ENCODE results near the gene LYPD1. TPM values are rescaled to one million over a fixed set of nuclear protein-coding genes. Genes with fewer than 3 reads are reported as not detected.

LYPD1 gene
- total RNA-seq, 1 experiment from 2014 or later = 23.7 TPM

DNA sequence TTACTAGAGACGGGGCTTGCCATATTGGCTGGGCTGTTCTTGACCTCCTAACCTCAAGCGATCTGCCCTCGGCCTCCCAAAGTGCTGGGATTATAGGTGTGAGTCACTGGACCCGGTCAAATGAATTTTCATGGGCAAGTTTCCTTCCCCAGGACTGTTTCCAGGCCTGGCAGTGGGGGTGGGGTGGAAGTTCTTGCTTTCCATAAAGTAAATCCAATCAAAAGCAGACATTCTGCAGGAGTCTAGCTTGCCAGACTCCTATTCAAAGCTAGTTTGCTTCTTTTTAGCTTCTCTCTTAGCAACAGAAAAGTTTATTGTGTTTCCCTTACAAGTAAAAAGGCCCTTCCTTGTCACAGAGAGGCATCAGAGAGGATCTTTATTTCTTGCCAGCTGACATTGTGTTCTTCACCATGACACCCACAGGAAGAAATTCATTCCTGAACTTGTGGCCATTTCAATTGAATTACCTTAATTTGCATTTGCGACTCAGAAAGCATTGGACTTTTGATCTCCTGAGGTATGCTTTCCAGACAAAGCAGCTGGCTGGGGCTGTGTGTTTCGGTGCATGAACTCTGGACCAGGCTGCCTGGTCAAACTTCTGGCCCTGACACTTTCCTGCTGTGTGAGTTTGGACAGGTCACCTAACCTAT, 37.9 kb downstream of the LYPD1 start:
- DNase-seq (ENCODE audit: low read depth) = peak; percentile 92

DNA sequence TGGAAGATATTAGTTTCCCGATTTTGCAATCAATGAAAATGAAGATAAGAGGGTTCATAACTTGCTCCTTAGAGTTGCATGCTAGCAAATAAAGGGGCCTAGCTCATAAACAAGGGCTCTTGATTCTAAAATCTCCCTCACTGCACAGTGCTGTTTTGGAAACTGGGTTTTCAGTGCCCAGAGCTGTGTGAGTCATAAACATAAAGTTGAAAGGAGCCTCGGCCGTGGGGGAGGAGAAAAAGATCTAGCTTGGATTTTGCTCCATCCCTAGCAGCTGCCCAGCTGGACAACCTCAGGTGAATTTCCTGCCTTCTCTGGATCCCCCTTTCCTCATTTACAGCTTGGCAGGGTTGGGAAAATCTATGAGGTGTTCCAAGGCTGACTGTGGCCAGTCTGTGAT, 42.5 kb downstream of the LYPD1 start:
- peak; percentile 81 for DNase-seq (ENCODE audit: low read depth)

DNA sequence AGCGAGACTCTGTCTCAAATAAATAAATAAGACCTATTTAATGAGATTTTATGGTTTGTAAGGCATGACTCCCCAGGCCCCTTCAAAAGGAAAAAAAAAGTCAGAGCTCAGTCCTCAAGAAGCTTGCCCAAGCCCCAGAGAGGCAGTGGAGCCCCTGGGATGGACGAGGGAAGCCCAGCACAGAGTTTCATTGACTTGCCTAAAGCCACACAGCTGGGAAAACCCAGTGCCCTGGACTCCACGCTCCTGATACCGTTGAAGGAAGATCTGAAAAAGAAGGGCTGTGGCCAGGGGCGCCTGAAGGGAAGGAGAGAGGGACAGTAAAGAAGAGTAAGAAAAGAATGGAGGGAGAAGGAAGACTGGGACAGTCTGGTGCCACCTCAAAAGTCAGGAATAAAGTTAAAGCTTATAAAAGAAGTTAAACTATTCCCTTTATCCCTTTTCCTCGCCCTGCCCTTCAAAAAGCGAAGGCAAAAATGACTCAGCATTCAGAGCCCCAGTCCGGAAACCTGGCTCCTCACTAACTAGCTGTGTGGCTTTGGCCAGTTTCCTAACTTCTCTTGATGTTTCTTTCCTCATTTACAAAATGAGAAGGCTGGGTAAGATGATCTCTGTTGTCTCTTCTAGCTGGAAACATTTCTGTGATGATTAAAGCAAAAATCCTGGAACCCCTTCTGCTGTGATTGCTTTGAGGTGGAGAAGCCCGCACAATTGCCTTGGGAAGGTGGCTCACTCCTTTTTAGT, 46.7 kb downstream of the LYPD1 start:
- DNase-seq (ENCODE audit: low read depth) = peak; percentile 96

GRCh38 chr2:132621131-132621875, 48.7 kb downstream of the LYPD1 start:
- DNase-seq (ENCODE audit: low read depth) = peak; percentile 64

DNA sequence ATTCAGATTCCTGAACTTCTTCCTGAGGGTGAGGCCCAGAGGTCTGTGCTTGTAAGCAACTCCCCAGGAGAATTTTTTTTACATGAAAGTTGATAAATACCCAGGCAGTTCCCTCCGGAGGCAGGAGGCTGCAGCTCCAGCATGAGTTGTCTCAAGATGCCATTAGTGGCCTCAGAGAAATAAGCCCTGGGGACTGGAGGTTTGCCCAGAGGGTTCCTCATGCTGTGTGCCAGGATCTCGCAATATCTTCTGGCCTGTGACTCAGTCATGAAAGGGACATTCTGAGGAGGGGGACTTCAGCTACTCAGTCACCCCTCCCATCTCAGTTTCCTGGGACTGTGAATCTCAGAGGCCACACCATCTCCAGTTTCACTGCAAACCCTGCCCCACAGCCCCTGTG, 49.9 kb downstream of the LYPD1 start:
- DNase-seq (ENCODE audit: low read depth) = peak; percentile 83

DNA sequence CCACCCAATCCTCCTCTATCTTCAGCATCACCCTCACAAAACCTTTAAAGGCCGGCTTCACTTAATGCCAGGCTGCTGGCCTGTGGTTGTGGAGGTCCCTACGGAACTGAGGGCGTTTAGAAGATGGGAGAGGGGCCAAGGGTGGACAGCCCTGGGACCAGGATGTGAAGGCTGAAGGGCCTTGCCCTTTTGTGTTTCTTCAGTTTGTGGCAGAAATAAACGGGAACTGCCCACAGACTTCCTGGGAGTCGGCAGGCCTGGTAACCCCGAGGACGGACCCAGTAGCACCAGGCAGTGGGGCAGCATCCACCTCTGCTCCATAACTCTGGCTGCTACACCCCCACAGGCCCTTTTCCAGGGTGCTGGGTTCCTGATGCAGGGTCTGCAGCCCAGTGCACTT, 51.3 kb downstream of the LYPD1 start:
- no peak for DNase-seq (ENCODE audit: low read depth)

GRCh38 chr2:132617989-132618388, 52.0 kb downstream of the LYPD1 start:
- no peak for DNase-seq (ENCODE audit: low read depth)

GRCh38 chr2:132615329-132616085, 54.5 kb downstream of the LYPD1 start:
- no peak for DNase-seq (ENCODE audit: low read depth)

- no peak for DNase-seq (ENCODE audit: low read depth)
Measured at GRCh38 chr2:132611719-132612118, 58.3 kb downstream of the LYPD1 start.

GRCh38 chr2:132609101-132609890, 60.7 kb downstream of the LYPD1 start:
- DNase-seq (ENCODE audit: low read depth) = no peak

- DNase-seq (ENCODE audit: low read depth) = no peak
Measured at GRCh38 chr2:132608311-132608710, 61.7 kb downstream of the LYPD1 start.

GRCh38 chr2:132607426-132608090, 62.4 kb downstream of the LYPD1 start:
- no peak for DNase-seq (ENCODE audit: low read depth)

GRCh38 chr2:132606649-132607048, 63.4 kb downstream of the LYPD1 start:
- DNase-seq (ENCODE audit: low read depth) = no peak

- DNase-seq (ENCODE audit: low read depth) = no peak
Measured at GRCh38 chr2:132605236-132606180, 64.5 kb downstream of the LYPD1 start.

DNA sequence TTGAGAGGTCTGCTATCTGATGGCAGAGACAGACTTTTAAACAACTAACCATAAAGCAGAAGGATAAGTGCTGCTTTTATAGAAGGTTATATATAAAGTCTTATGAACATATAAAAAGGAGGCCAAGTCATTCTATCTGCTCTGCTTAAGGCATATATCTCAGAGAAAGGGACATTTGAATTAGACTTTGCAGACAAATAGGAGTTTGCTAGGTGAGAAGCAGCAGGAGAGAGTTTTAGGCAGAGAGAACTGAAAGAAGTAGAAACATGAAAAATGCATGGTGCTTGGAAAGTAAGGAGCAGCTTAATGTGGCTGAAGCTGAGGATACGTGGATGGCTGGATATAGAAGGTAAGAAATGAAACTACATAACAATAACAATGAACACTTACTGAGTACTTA, 65.4 kb downstream of the LYPD1 start:
- no peak for DNase-seq (ENCODE audit: low read depth)

- DNase-seq (ENCODE audit: low read depth) = no peak
Measured at GRCh38 chr2:132599556-132599955, 70.4 kb downstream of the LYPD1 start.

DNA sequence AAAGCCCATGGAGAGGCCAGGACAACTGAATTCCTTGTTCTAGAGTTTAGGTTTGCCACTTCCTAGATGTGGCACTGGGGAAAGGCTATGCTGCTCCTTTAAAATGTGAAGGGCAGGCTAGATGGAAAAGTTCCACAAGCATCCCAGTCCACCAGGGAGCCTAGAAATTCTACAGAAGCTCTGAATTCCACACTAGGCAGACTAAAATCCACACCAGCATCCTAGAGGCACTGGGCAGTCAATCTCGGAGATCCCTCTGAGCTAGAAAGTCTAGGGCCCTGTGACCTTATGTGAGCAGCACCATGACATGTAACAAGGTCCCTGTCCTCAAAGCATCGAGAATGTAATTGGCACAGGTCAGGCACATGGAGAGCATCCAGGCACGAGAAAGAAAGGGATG, 71.5 kb downstream of the LYPD1 start:
- DNase-seq (ENCODE audit: low read depth) = no peak

GRCh38 chr2:132597831-132598230, 72.2 kb downstream of the LYPD1 start:
- DNase-seq (ENCODE audit: low read depth) = no peak

DNA sequence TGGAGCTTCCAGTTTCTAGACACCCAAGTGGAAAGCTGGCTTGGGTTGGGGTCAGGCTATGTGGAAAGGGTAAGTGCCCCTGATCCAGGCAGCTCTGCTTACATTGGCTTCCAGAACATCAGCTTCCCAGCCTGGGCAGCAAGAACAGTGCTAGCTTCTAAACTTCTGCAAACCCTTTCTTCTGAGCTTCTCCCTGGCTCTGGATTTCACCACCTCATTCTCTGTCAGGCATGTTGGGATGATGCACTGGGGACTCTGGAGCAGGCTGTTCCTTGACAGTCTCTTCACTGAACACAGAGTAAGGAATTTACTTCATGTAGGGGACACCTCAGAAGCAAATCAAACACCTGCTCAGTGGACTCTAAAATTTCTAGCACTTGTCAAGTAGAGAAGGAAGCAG, 72.8 kb downstream of the LYPD1 start:
- no peak for DNase-seq (ENCODE audit: low read depth)

GRCh38 chr2:132595693-132596092, 74.3 kb downstream of the LYPD1 start:
- no peak for DNase-seq (ENCODE audit: low read depth)

Measured in RPMI7951 (cell line).